Measurements from ENCODE around the gene SETD1B. TPM values are rescaled to one million over a fixed set of nuclear protein-coding genes. Genes with fewer than 3 reads are reported as not detected.

The SETD1B gene
- total and polyA plus RNA-seq, 5 donors: 7.6 to 14.9 (median 13.0) TPM

- DNase-seq (no peak), ATAC-seq (peak; percentile 13 to 30)
- Histone ChIP-seq H3K4me1 (ENCODE audit: control insufficient read depth, insufficient read depth, low read length) (peaks cover 10% of the 10 kb centered on the region), H3K27me3 (ENCODE audit: control insufficient read depth, insufficient read depth) (no peaks in the 10 kb centered on the region), H3K9me3 (ENCODE audit: control insufficient read depth, low read length) (no peaks in the 10 kb centered on the region), H3K4me3 (ENCODE audit: low read length) (no peak overlapping the region), H3K27ac (ENCODE audit: low read length) (peak overlapping the region; percentile 11)
- 66% methylated on average over 11 of the region's 11 CpGs for WGBS
- intact Hi-C loops (cut with DNase I): loop anchor here in 2 of 4 donors (5.0 kb wide), 2 partner anchors 68 to 73 kb away; no protein-coding TSS in a partner anchor
Measured at GRCh38 chr12:121769831-121770301, 33.9 kb upstream of the SETD1B start.

- intact Hi-C loops (cut with DNase I): loop anchor here in 2 of 4 donors (5.0 kb wide), 2 partner anchors 68 to 73 kb away; no protein-coding TSS in a partner anchor
- 80% methylated on average over 9 of the region's 9 CpGs for WGBS
- DNase-seq (peak in 1 of 3 donors; percentile 28), ATAC-seq (no peak)
- H3K9me3 ChIP-seq (ENCODE audit: control insufficient read depth, low read length): no peaks in the 10 kb centered on the region
- peak overlapping the region; percentile 11 for H3K27ac ChIP-seq (ENCODE audit: low read length)
- no peaks in the 10 kb centered on the region for H3K27me3 ChIP-seq (ENCODE audit: control insufficient read depth, insufficient read depth)
- no peak overlapping the region for H3K4me3 ChIP-seq (ENCODE audit: low read length)
- peaks cover 10% of the 10 kb centered on the region for H3K4me1 ChIP-seq (ENCODE audit: control insufficient read depth, insufficient read depth, low read length)
Measured at GRCh38 chr12:121770388-121770787, 33.4 kb upstream of the SETD1B start.

- peaks cover 10% of the 10 kb centered on the region for H3K4me1 ChIP-seq (ENCODE audit: control insufficient read depth, insufficient read depth, low read length)
- no peaks in the 10 kb centered on the region for H3K9me3 ChIP-seq (ENCODE audit: control insufficient read depth, low read length)
- no peak overlapping the region for H3K4me3 ChIP-seq (ENCODE audit: low read length)
- intact Hi-C loops (cut with DNase I): loop anchor here in 2 of 4 donors (5.0 kb wide), 2 partner anchors 69 to 74 kb away; no protein-coding TSS in a partner anchor
- ATAC-seq (no peak), DNase-seq (peak in 1 of 3 donors; percentile 42)
- no peak overlapping the region for H3K27ac ChIP-seq (ENCODE audit: low read length)
- H3K27me3 ChIP-seq (ENCODE audit: control insufficient read depth, insufficient read depth): no peaks in the 10 kb centered on the region
- WGBS: 86% methylated on average over 25 of the region's 25 CpGs
Measured at GRCh38 chr12:121770813-121771625, 32.8 kb upstream of the SETD1B start.

GRCh38 chr12:121773011-121773777, 30.6 kb upstream of the SETD1B start:
- DNase-seq (peak; percentile 65 to 86 (median 86)), ATAC-seq (peak; percentile 56 to 60)
- no peak overlapping the region for H3K4me3 ChIP-seq (ENCODE audit: low read length)
- H3K9me3 ChIP-seq (ENCODE audit: control insufficient read depth, low read length): no peaks in the 10 kb centered on the region
- H3K27ac ChIP-seq (ENCODE audit: low read length): no peak overlapping the region
- no peaks in the 10 kb centered on the region for H3K27me3 ChIP-seq (ENCODE audit: control insufficient read depth, insufficient read depth)
- WGBS: 45% methylated on average over 14 of the region's 14 CpGs
- H3K4me1 ChIP-seq (ENCODE audit: control insufficient read depth, insufficient read depth, low read length): peaks cover 6% of the 10 kb centered on the region
- intact Hi-C loops (cut with DNase I): loop anchor here in 2 of 4 donors (5.0 kb wide), 2 partner anchors 71 to 76 kb away; no protein-coding TSS in a partner anchor

GRCh38 chr12:121774968-121775474, 28.8 kb upstream of the SETD1B start:
- H3K4me1 ChIP-seq (ENCODE audit: control insufficient read depth, insufficient read depth, low read length): peaks cover 3% of the 10 kb centered on the region
- 72% methylated on average over 14 of the region's 14 CpGs for WGBS
- no peaks in the 10 kb centered on the region for H3K9me3 ChIP-seq (ENCODE audit: control insufficient read depth, low read length)
- no peak overlapping the region for H3K4me3 ChIP-seq (ENCODE audit: low read length)
- no peak overlapping the region for H3K27ac ChIP-seq (ENCODE audit: low read length)
- intact Hi-C loops (cut with DNase I): loop anchor here in 3 of 4 donors (5.0 kb wide), 3 partner anchors 37 to 78 kb away; no protein-coding TSS in a partner anchor
- DNase-seq (peak in 1 of 3 donors; percentile 51), ATAC-seq (peak in 1 of 2 donors; percentile 2)
- H3K27me3 ChIP-seq (ENCODE audit: control insufficient read depth, insufficient read depth): no peaks in the 10 kb centered on the region

- H3K27ac ChIP-seq (ENCODE audit: low read length): no peak overlapping the region
- intact Hi-C loops (cut with DNase I): loop anchor here in 2 of 4 donors (5.0 kb wide), 2 partner anchors 37 to 78 kb away; no protein-coding TSS in a partner anchor
- 84% methylated on average over 16 of the region's 16 CpGs for WGBS
Measured at GRCh38 chr12:121775501-121775900, 28.3 kb upstream of the SETD1B start.

GRCh38 chr12:121776190-121777098, 27.4 kb upstream of the SETD1B start:
- DNase-seq (peak; percentile 84 to 95 (median 92)), ATAC-seq (peak; percentile 48 to 71)
- Histone ChIP-seq H3K27me3 (ENCODE audit: control insufficient read depth, insufficient read depth) (no peaks in the 10 kb centered on the region), H3K4me3 (ENCODE audit: low read length) (no peak overlapping the region), H3K27ac (ENCODE audit: low read length) (no peak overlapping the region), H3K4me1 (ENCODE audit: control insufficient read depth, insufficient read depth, low read length) (no peaks in the 10 kb centered on the region), H3K9me3 (ENCODE audit: control insufficient read depth, low read length) (no peaks in the 10 kb centered on the region)
- WGBS: 31% methylated on average over 24 of the region's 24 CpGs
- intact Hi-C loops (cut with DNase I): loop anchor here in 2 of 4 donors (5.0 kb wide), 2 partner anchors 36 to 79 kb away; no protein-coding TSS in a partner anchor

More at GRCh38 chr12:121775501-121775900, 28.3 kb upstream of the SETD1B start:
- Histone ChIP-seq H3K27me3 (ENCODE audit: control insufficient read depth, insufficient read depth) (no peaks in the 10 kb centered on the region), H3K9me3 (ENCODE audit: control insufficient read depth, low read length) (no peaks in the 10 kb centered on the region), H3K4me1 (ENCODE audit: control insufficient read depth, insufficient read depth, low read length) (no peaks in the 10 kb centered on the region), H3K4me3 (ENCODE audit: low read length) (no peak overlapping the region)
- ATAC-seq (no peak), DNase-seq (peak in 1 of 3 donors; percentile 47)

GRCh38 chr12:121778567-121779421, 25.0 kb upstream of the SETD1B start:
- Histone ChIP-seq H3K4me1 (ENCODE audit: control insufficient read depth, insufficient read depth, low read length) (no peaks in the 10 kb centered on the region), H3K27ac (ENCODE audit: low read length) (no peak overlapping the region), H3K4me3 (ENCODE audit: low read length) (no peak overlapping the region), H3K9me3 (ENCODE audit: control insufficient read depth, low read length) (no peaks in the 10 kb centered on the region), H3K27me3 (ENCODE audit: control insufficient read depth, insufficient read depth) (no peaks in the 10 kb centered on the region)
- intact Hi-C loops (cut with DNase I): loop anchor here in 2 of 4 donors (5.0 kb wide), 2 partner anchors 34 to 81 kb away; no protein-coding TSS in a partner anchor
- peak in 1 of 3 donors; percentile 34 for DNase-seq
- ATAC-seq: no peak
- WGBS: 80% methylated on average over 17 of the region's 17 CpGs

GRCh38 chr12:121779422-121779895, 24.4 kb upstream of the SETD1B start:
- Histone ChIP-seq H3K27me3 (ENCODE audit: control insufficient read depth, insufficient read depth) (no peaks in the 10 kb centered on the region), H3K9me3 (ENCODE audit: control insufficient read depth, low read length) (no peaks in the 10 kb centered on the region), H3K4me3 (ENCODE audit: low read length) (no peak overlapping the region), H3K4me1 (ENCODE audit: control insufficient read depth, insufficient read depth, low read length) (no peaks in the 10 kb centered on the region), H3K27ac (ENCODE audit: low read length) (no peak overlapping the region)
- ATAC-seq: no peak
- intact Hi-C loops (cut with DNase I): loop anchor here in 2 of 4 donors (5.0 kb wide), 2 partner anchors 33 to 82 kb away; no protein-coding TSS in a partner anchor
- peak in 1 of 3 donors; percentile 42 for DNase-seq
- 91% methylated on average over 17 of the region's 17 CpGs for WGBS
